Psoas muscle (tissue), 8 donors: ENCODE measurements around the gene LILRA6. TPM values are rescaled to one million over a fixed set of nuclear protein-coding genes. Genes with fewer than 3 reads are reported as not detected.

Experiments
- ATAC-seq, 4 donors: fragments of 200-7000 bp; cut with Tn5 transposase; one replicate each; pipeline ENCODE4 v1.9.1; 2020; ENCODE audit warnings: moderate library complexity in 3 of 4, mild to moderate bottlenecking in 2 of 4
- DNase-seq, 2 donors: peaks; one replicate each; pipeline ENCODE4 v3.0.0-alpha.2; 2020
- H3K27ac ChIP-seq: fragments of 200-600 bp; one replicate; pipeline ENCODE4 v1.8.0; 2022
- H3K27me3 ChIP-seq, 3 donors: fragments of 200-600 bp in 1 of 3; one replicate each; pipeline versions ENCODE4 v1.6.1 to v1.8.0; 2013 to 2022; ENCODE audit warnings: low read length in 2 of 3, mild to moderate bottlenecking in 2 of 3, moderate library complexity in 1 of 3; ENCODE audit not compliant: insufficient read depth in 3 of 3
- H3K36me3 ChIP-seq, 2 donors: fragments of 200-600 bp in 1 of 2; one replicate each; pipeline versions ENCODE4 v1.6.1 to v1.8.0; 2013 to 2022; ENCODE audit warnings: low read depth in 1 of 2, mild to moderate bottlenecking in 1 of 2, moderate library complexity in 1 of 2; ENCODE audit not compliant: insufficient read depth in 1 of 2
- H3K4me1 ChIP-seq: fragments of 200-600 bp; one replicate; pipeline ENCODE4 v1.8.0; 2022
- H3K4me3 ChIP-seq: fragments of 200-600 bp; one replicate; pipeline ENCODE4 v1.8.0; 2022; ENCODE audit warnings: mild to moderate bottlenecking
- H3K9me3 ChIP-seq: fragments of 200-600 bp; one replicate; pipeline ENCODE4 v1.8.0; 2022
- WGBS, 3 donors: extraction: QIAGEN DNeasy Blood & Tissue Kit; methylation state at CpG; one replicate each; pipeline versions ENCODE4 v1.1.6 to v1.1.7; 2013; 5-methylcytosine and 5-hydroxymethylcytosine counted together
- intact Hi-C, 2 donors: fragments of 100-400 bp; cut with DNase I; formaldehyde crosslinking; loops; one replicate each; pipeline versions ENCODE4 v1.11.0 to v1.14.2; 2022
- polyA plus RNA-seq, 3 donors: library from polyadenylated mRNA; stranded (reverse); fragments of 200-250 nt; gene quantifications; one replicate each; pipeline ENCODE4 v1.2.3, GENCODE V29; 2013
- total RNA-seq, 4 donors: library from RNA; stranded (reverse); fragmentation: NEBNext Ultra II Directional in 2 of 4; extraction: Animal tissue kit (Norgen Biotek cat#: 25700) in 2 of 4; gene quantifications; one replicate each; pipeline versions ENCODE4 v1.2.1 to v1.2.4, GENCODE V29; 2021 to 2023
- TF ChIP-seq, protein P1 (sequence below): fragments of 200-600 bp; IDR thresholded peaks from one replicate; pipeline ENCODE4 v1.8.0; 2022; ENCODE audit warnings: antibody characterized with exemption
- donor health status: healthy with polysubstance abuse.
- donor health status: DM: no; HTN: no; CAD: no; lungs with moderate emphysema.
- donor health status: Bipolar disorder and iron deficiency.
- donor health status: healthy.
- donor health status: DM: yes; HTN: yes; CAD: no.
- donor health status: DM: no; HTN: no; CAD: no.
- donor health status: DM: no; HTN: no; CAD: no.
- donor health status: DM: yes; HTN: yes; CAD: no.

Gene LILRA6
- total and polyA plus RNA-seq, 7 donors: 0.22 to 1.6 (median 0.54) TPM

DNA sequence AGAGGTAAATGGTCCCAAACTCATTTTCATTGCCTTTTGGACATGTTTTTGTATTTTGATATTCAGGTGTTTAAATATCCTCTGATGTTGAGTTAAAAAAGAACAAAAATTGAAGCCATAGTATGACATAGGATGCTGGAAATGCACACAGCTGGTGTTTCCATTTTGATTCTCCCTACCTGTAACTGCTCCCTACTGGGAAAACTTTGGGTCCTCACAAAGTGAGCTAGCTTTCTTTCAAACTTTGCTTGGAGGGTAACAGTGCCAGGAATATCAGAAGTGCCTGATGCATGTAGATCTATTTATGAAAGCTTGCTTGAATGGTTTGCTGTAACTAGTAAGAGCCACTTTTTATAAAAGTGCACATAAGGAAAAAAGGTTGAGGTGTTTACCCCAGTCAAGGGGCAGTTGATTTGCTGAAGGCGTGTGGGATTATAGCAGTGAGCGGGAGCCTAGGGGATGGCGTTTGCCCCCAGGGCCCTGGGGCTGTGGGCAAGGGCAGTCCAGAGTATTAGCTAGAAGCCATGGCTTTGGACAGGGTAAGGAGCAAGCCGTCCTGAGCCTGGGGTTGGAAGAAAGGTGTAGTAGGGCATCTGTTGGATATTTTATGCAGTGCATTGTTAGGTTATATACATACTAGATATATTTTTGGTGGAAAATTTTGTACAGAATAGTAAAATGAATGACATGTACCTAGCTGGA lies 37.7 kb downstream of the LILRA6 start:
- Histone ChIP-seq H3K9me3 (no peaks in the 10 kb centered on the region), H3K36me3 (peaks cover 24 to 76% of the 10 kb centered on the region in 2 donors), H3K4me3 (peak overlapping the region; percentile 80), H3K27ac (peak overlapping the region; percentile 2), H3K4me1 (peaks cover 80% of the 10 kb centered on the region), H3K27me3 (no peaks in the 10 kb centered on the region)
- TF ChIP-seq, protein P1, sequence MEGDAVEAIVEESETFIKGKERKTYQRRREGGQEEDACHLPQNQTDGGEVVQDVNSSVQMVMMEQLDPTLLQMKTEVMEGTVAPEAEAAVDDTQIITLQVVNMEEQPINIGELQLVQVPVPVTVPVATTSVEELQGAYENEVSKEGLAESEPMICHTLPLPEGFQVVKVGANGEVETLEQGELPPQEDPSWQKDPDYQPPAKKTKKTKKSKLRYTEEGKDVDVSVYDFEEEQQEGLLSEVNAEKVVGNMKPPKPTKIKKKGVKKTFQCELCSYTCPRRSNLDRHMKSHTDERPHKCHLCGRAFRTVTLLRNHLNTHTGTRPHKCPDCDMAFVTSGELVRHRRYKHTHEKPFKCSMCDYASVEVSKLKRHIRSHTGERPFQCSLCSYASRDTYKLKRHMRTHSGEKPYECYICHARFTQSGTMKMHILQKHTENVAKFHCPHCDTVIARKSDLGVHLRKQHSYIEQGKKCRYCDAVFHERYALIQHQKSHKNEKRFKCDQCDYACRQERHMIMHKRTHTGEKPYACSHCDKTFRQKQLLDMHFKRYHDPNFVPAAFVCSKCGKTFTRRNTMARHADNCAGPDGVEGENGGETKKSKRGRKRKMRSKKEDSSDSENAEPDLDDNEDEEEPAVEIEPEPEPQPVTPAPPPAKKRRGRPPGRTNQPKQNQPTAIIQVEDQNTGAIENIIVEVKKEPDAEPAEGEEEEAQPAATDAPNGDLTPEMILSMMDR: no peak
- intact Hi-C loops: no loop called here
- ATAC-seq: no peak
- no peak for DNase-seq
- 72 to 80% (median 74%) methylated on average over 4 of the region's 4 CpGs for WGBS, 3 donors

DNA sequence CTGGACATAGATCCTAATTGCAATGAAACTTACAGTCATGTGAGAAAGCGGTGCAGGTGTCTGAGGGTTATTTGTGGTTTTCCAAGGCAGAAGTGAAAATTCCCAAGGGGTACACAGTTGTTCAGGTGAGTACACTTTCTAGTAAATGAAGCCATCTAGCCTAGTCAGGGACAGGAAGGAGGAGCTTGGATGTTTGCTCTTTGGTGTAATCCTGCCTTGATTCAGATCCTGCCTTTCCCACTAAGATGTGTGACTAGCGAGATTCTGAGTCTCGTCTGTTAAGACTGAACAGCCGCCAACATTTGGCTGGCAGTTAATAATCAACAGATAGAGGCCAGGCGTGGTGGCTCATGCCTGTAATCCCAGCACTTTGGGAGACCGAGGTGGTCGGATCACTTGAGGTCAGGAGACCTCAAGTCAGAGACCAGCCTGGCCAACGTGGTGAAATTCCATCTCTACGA lies 39.4 kb downstream of the LILRA6 start:
- peaks cover 64% of the 10 kb centered on the region for H3K4me1 ChIP-seq
- intact Hi-C loops: no loop called here

DNA sequence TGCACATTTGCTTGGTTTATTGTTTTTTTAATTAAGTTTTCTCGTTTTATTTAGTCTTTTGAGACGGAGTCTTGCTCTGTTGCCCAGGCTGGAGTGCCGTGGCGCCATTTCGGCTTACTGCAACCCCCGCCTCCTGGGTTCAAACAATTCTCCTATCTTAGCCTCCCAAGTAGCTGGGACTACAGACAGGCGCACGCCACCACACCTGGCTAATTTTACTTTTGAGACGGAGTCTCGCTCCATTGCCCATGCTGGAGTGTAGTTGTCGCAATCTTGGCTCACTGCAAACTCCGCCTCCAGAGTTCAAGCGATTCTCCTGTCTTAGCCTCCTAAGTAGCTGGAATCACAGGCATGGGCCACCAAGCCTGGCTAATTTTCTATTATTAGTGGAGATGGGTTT lies 40.6 kb downstream of the LILRA6 start:
- ATAC-seq (no peak), DNase-seq (no peak)
- Histone ChIP-seq H3K4me3 (peak overlapping the region; percentile 80), H3K4me1 (peaks cover 52% of the 10 kb centered on the region), H3K27me3 (no peaks in the 10 kb centered on the region), H3K9me3 (no peaks in the 10 kb centered on the region), H3K27ac (peak overlapping the region; percentile 86), H3K36me3 (peaks cover 14 to 62% of the 10 kb centered on the region in 2 donors)
- intact Hi-C loops: no loop called here
- TF ChIP-seq, protein P1: no peak
- 63 to 80% (median 74%) methylated on average over 13 of the region's 13 CpGs for WGBS, 3 donors

More for the DNA sequence above, 39.4 kb downstream of the LILRA6 start:
- ATAC-seq: peak in 1 of 4 donors; percentile 24
- H3K4me3 ChIP-seq: peak overlapping the region; percentile 80
- WGBS, 3 donors: 35 to 40% (median 38%) methylated on average over 9 of the region's 9 CpGs
- DNase-seq: no peak
- no peaks in the 10 kb centered on the region for H3K27me3 ChIP-seq
- TF ChIP-seq, protein P1: no peak
- peak overlapping the region; percentile 86 for H3K27ac ChIP-seq
- peaks cover 24 to 71% of the 10 kb centered on the region in 2 donors for H3K36me3 ChIP-seq
- no peaks in the 10 kb centered on the region for H3K9me3 ChIP-seq

DNA sequence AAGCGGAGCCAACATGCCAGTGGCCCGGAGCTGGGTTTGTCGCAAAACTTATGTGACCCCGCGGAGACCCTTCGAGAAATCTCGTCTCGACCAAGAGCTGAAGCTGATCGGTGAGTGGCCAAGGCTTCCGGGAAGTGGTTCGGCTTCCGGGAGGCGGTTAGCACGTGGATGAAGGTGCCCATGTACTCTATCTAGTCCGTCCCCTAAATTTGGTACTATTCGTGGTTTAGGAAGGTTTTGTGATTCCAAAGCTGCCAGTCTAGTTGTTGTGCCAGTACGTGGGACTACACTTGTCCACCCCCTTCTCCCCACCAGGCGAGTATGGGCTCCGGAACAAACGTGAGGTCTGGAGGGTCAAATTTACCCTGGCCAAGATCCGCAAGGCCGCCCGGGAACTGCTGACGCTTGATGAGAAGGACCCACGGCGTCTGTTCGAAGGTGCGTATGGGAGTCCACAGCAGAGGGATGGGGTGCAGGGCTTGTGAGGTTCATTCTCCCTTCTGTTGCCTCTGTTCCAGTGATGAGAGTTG lies 41.4 kb downstream of the LILRA6 start:
- peaks cover 46% of the 10 kb centered on the region for H3K4me1 ChIP-seq
- ATAC-seq (peak in 1 of 4 donors; percentile 6), DNase-seq (peak in 1 of 2 donors; percentile 28)
- H3K4me3 ChIP-seq: peak overlapping the region; percentile 80
- TF ChIP-seq, protein P1: no peak
- H3K36me3 ChIP-seq: peaks cover 12 to 55% of the 10 kb centered on the region in 2 donors
- intact Hi-C loops: no loop called here
- 2 to 4% (median 3%) methylated on average over 27 to 28 of the region's 28 CpGs for WGBS, 3 donors
- no peaks in the 10 kb centered on the region for H3K9me3 ChIP-seq
- H3K27ac ChIP-seq: peak overlapping the region; percentile 86
- no peaks in the 10 kb centered on the region for H3K27me3 ChIP-seq
